ENCODE results near the gene DDX25. TPM values are rescaled to one million over a fixed set of nuclear protein-coding genes. Genes with fewer than 3 reads are reported as not detected.

DDX25 gene
- total and polyA plus RNA-seq, 9 of the 15 experiments (the other 6 are each of a cell fraction or from before 2014, with no cell fraction given), result not detected

- Histone ChIP-seq H3K4me3 (no peak overlapping the region), H3K79me2 (ENCODE audit: control insufficient read depth, insufficient read depth, low read length) (no peaks in the 10 kb centered on the region), H3K9me3 (replicated peaks; ENCODE audit: control insufficient read depth, insufficient read depth, low read depth, low read length) (no peaks in the 10 kb centered on the region), H3K4me2 (ENCODE audit: insufficient read depth, low read length) (no peak overlapping the region), H3K36me3 (ENCODE audit: control insufficient read depth, insufficient read depth, low read length) (no peaks in the 10 kb centered on the region), H3K27me3 (ENCODE audit: control insufficient read depth in 2 of 2, insufficient read depth in 2 of 2, low read length in 2 of 2) (peaks cover 71 to 85% of the 10 kb centered on the region in 2 experiments), H3K27ac (ENCODE audit: extremely low read depth, low read depth, low read length) (no peak overlapping the region), H2AFZ (ENCODE audit: low read depth, low read length) (no peak overlapping the region), H3K4me1 (replicated peaks in 1 of 2; ENCODE audit: control insufficient read depth in 2 of 2, insufficient read depth in 2 of 2, low read length in 2 of 2) (peaks cover 0 to 13% of the 10 kb centered on the region in 2 experiments; a peak in 2 of 5 replicates), H4K20me1 (replicated peaks; ENCODE audit: control insufficient read depth, insufficient read depth, low read length) (peaks cover 8% of the 10 kb centered on the region; the same call in 1 of the 2 replicates), H3K9me1 (ENCODE audit: control insufficient read depth, insufficient read depth, low read length) (peaks cover 4% of the 10 kb centered on the region), H3K9ac (ENCODE audit: insufficient read depth in 1 of 2, low read depth in 2 of 2, low read length in 2 of 2) (no peak overlapping the region)
- FAIRE-seq (no peak), DNase-seq (ENCODE audit: extremely low read depth in 1 of 4, low spot score in 3 of 4) (no peak), ATAC-seq (no peak)
- WGBS (ENCODE audit: insufficient coverage, low coverage, missing lambda C conversion rate), result 0% methylated on average over 2 of the region's 2 CpGs
- TF ChIP-seq PATZ1 (CRISPR knock-in tag; IDR thresholded peaks at IDR 0.05; ENCODE audit: borderline replicate concordance) (no peak), CTBP1 (IDR thresholded peaks at IDR 0.05; ENCODE audit: borderline replicate concordance) (no peak), SMAD3 (CRISPR knock-in tag; conservative IDR thresholded peaks at IDR 0.05) (no peak), TCF15 (CRISPR knock-in tag; IDR thresholded peaks at IDR 0.05) (no peak), PML (IDR thresholded peaks at IDR 0.05; ENCODE audit: low read length) (no peak), FOXK1 (CRISPR knock-in tag; IDR thresholded peaks at IDR 0.05; ENCODE audit: borderline replicate concordance) (no peak), PREB (CRISPR knock-in tag; IDR thresholded peaks at IDR 0.05) (no peak), ZNF644 (tag; IDR thresholded peaks at IDR 0.05; ENCODE audit: low read depth) (no peak), GTF2E2 (tag; IDR thresholded peaks at IDR 0.05) (no peak), JUNB (CRISPR knock-in tag; conservative IDR thresholded peaks at IDR 0.05) (no peak), BRD4 (IDR thresholded peaks at IDR 0.05) (no peak), ZNF174 (CRISPR knock-in tag; IDR thresholded peaks at IDR 0.05) (no peak), KLF6 (CRISPR knock-in tag; IDR thresholded peaks at IDR 0.05; ENCODE audit: borderline replicate concordance) (no peak), MLX (CRISPR knock-in tag; conservative IDR thresholded peaks at IDR 0.05) (no peak)
- ChIA-PET POLR2A (no interaction called here), CTCF (ENCODE audit: low intra/inter-chr PET ratio) (no interaction called here)
- intact Hi-C loops (cut with micrococcal nuclease), result no loop called here
- in situ Hi-C loops (cut with MboI), result no loop called here
- BruUV-seq (replicated peaks), result no TSS peak
Observed at GRCh38 chr11:125952559-125952958, 48.3 kb downstream of the DDX25 start.

Data from K562 (cell line).